Right atrium auricular region (tissue), 2 donors: Measurements from ENCODE around the gene LHPP. TPM values are rescaled to one million over a fixed set of nuclear protein-coding genes. Genes with fewer than 3 reads are reported as not detected.

Source experiments
- DNase-seq: peaks from one replicate; pipeline ENCODE4 v3.0.0-alpha.2; 2019; ENCODE audit warnings: low spot score
- H3K27ac ChIP-seq, 2 donors: fragments of 200-600 bp; sonication (generic); 1 replicate in 1 of 2; 2 replicates in 1 of 2; pipeline ENCODE4 v1.5.1; 2016 to 2019
- H3K27me3 ChIP-seq, 2 donors: fragments of 200-600 bp; sonication (generic); one replicate each; pipeline versions ENCODE4 v1.5.1 to v1.6.0; 2017 to 2019
- H3K36me3 ChIP-seq: fragments of 200-600 bp; sonication (generic); one replicate; pipeline ENCODE4 v1.5.1; 2016
- H3K4me1 ChIP-seq, 2 donors: fragments of 200-600 bp; sonication (generic); one replicate each; pipeline versions ENCODE4 v1.5.1 to v1.6.0; 2017 to 2019
- H3K4me3 ChIP-seq, 2 donors: fragments of 200-600 bp; sonication (generic); 1 replicate in 1 of 2; 2 replicates in 1 of 2; pipeline ENCODE4 v1.5.1; 2017 to 2019; ENCODE audit warnings: mild to moderate bottlenecking in 1 of 2, moderate library complexity in 1 of 2
- H3K9me3 ChIP-seq, 2 donors: fragments of 200-600 bp; sonication (generic); one replicate each; pipeline ENCODE4 v1.5.1; 2019
- CTCF ChIP-seq, 2 donors: fragments of 200-600 bp; sonication (generic); IDR thresholded peaks; one replicate each; pipeline ENCODE4 v1.5.1; 2019; ENCODE audit warnings: antibody characterized with exemption in 2 of 2
- total RNA-seq, 2 donors: library from RNA; depleted of rRNA; stranded (reverse); fragments of >200 nt; gene quantifications; one replicate each; pipeline ENCODE4 v1.1.0, GENCODE V29; 2016

Gene LHPP
- total RNA-seq, 2 donors from 2014 or later: 10.3 to 23.7 TPM

- Histone ChIP-seq H3K9me3 (peaks cover 0 to 4% of the 10 kb centered on the region in 2 donors), H3K4me3 (no peak overlapping the region), H3K4me1 (no peaks in the 10 kb centered on the region), H3K27ac (no peak overlapping the region), H3K36me3 (no peaks in the 10 kb centered on the region), H3K27me3 (no peaks in the 10 kb centered on the region)
- no peak for DNase-seq
- no peak for TF ChIP-seq CTCF (IDR thresholded peaks at IDR 0.05)
Observed at GRCh38 chr10:124575107-124576035, 113.7 kb downstream of the LHPP start.

- no peak overlapping the region for H3K27ac ChIP-seq
- H3K4me1 ChIP-seq: no peaks in the 10 kb centered on the region
- H3K27me3 ChIP-seq: no peaks in the 10 kb centered on the region
- no peak overlapping the region for H3K4me3 ChIP-seq
- no peak for TF ChIP-seq CTCF (IDR thresholded peaks at IDR 0.05)
- DNase-seq: no peak
- no peaks in the 10 kb centered on the region for H3K36me3 ChIP-seq
- peaks cover 0 to 5% of the 10 kb centered on the region in 2 donors for H3K9me3 ChIP-seq
Observed at GRCh38 chr10:124576526-124577420, 115.2 kb downstream of the LHPP start.

- Histone ChIP-seq H3K4me3 (no peak overlapping the region), H3K36me3 (no peaks in the 10 kb centered on the region), H3K27ac (no peak overlapping the region), H3K4me1 (no peaks in the 10 kb centered on the region), H3K9me3 (peaks cover 0 to 5% of the 10 kb centered on the region in 2 donors), H3K27me3 (no peaks in the 10 kb centered on the region)
- DNase-seq: no peak
- TF ChIP-seq CTCF (IDR thresholded peaks at IDR 0.05): no peak
Observed at GRCh38 chr10:124577651-124578050, 116.0 kb downstream of the LHPP start.

- Histone ChIP-seq H3K36me3 (no peaks in the 10 kb centered on the region), H3K27me3 (no peaks in the 10 kb centered on the region), H3K9me3 (peaks cover 0 to 5% of the 10 kb centered on the region in 2 donors), H3K27ac (no peak overlapping the region), H3K4me3 (no peak overlapping the region), H3K4me1 (no peaks in the 10 kb centered on the region)
- TF ChIP-seq CTCF (IDR thresholded peaks at IDR 0.05): no peak
- no peak for DNase-seq
Observed at GRCh38 chr10:124578231-124579010, 116.8 kb downstream of the LHPP start.

GRCh38 chr10:124579011-124579399 lies 117.4 kb downstream of the LHPP start:
- Histone ChIP-seq H3K36me3 (no peaks in the 10 kb centered on the region), H3K9me3 (peaks cover 0 to 5% of the 10 kb centered on the region in 2 donors), H3K4me3 (no peak overlapping the region), H3K4me1 (no peaks in the 10 kb centered on the region), H3K27me3 (no peaks in the 10 kb centered on the region), H3K27ac (no peak overlapping the region)
- no peak for DNase-seq
- no peak for TF ChIP-seq CTCF (IDR thresholded peaks at IDR 0.05)
